ENCODE measurements around the gene ADGRG2.

ADGRG2 gene

GRCh38 chrX:18949944-18950301 lies 172.3 kb downstream of the ADGRG2 start:
- no peak for DNase-seq (ENCODE audit: low read depth)

GRCh38 chrX:18949291-18949943 lies 172.9 kb downstream of the ADGRG2 start:
- DNase-seq (ENCODE audit: low read depth) = no peak

- DNase-seq (ENCODE audit: low read depth) = no peak
Measured at GRCh38 chrX:18946611-18947010, 175.7 kb downstream of the ADGRG2 start.

- DNase-seq (ENCODE audit: low read depth) = no peak
Measured at GRCh38 chrX:18946157-18946556, 176.1 kb downstream of the ADGRG2 start.

- no peak for DNase-seq (ENCODE audit: low read depth)
Measured at GRCh38 chrX:18945483-18945882, 176.8 kb downstream of the ADGRG2 start.

GRCh38 chrX:18944482-18944881 lies 177.8 kb downstream of the ADGRG2 start:
- DNase-seq (ENCODE audit: low read depth) = no peak

GRCh38 chrX:18941896-18942295 lies 180.4 kb downstream of the ADGRG2 start:
- no peak for DNase-seq (ENCODE audit: low read depth)
